ENCODE data around the gene CACNA2D2.

GRCh38 chr3:50372349-50372748, 131.1 kb downstream of the CACNA2D2 start:
- TF ChIP-seq CTCF (conservative IDR thresholded peaks at IDR 0.05 in 1 of 2, IDR thresholded peaks at IDR 0.05 in 1 of 2; ENCODE audit: low read depth in 1 of 2, low read length in 2 of 2) (no peak), EZH2 (IDR thresholded peaks at IDR 0.05; ENCODE audit: low read length, missing control alignments) (no peak)

All from fibroblast of lung (primary cell).